ENCODE results near the gene FXYD6.

Gene FXYD6

DNA sequence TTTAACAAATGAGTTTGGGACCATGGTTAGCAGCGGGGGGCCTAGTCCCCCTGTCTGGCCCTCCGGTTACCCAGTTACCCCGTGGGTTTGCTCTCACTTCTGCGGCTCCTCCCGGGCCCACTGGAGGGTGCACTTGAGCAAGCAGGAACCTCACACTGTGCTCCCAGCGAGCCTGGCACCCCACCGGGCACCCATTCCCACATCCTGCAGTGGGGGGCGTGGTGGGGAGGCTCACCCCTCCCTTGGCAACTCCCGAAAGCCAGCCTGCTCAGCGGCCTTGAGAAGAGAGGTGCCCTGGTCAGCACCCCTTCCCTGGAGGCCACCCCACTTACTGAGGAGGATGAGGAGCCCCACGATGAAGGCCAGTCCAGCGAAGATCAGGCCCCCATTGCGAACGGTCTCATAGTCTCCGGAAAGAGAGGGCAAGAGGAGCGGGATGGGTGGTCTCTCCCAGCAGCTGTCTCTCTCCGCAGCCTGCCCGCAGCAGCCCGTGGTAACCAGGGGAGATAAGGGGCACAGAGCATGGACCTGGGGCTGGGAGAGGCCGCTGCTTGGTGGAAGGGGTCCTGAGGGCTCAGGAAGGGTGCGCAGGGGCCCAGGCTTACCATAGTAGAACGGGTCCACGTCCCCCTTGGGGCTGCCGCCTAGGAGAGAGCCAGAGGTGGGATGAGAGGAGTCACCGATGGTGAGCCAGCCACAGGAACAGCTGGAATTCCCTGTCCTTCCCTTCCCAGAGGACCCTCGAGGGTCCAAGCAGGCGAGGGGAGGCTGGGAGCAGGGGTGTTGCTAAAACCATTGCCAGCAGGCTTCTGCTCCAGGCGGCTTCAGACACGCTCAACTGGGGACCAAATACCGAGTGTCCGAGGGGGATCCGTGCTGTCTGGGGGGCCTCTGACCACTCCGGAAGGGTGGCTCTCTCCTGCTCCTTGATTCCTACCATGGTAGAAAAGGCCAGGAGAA, 54.1 kb downstream of the FXYD6 start:
- no peaks in the 10 kb centered on the region for H3K9me3 ChIP-seq (replicated peaks; ENCODE audit: low read length)
- no peak overlapping the region for H3K9ac ChIP-seq (ENCODE audit: low read depth, low read length)
- H3K4me2 ChIP-seq (ENCODE audit: low read length): no peak overlapping the region
- no peaks in the 10 kb centered on the region for H3K4me1 ChIP-seq (ENCODE audit: control insufficient read depth, insufficient read depth, low read length)
- no peak overlapping the region for H3K4me3 ChIP-seq (ENCODE audit: low read length)
- H3K36me3 ChIP-seq (ENCODE audit: insufficient read depth, low read length): no peaks in the 10 kb centered on the region
- H3K27me3 ChIP-seq (ENCODE audit: control insufficient read depth, insufficient read depth, low read length): peaks cover 17% of the 10 kb centered on the region

DNA sequence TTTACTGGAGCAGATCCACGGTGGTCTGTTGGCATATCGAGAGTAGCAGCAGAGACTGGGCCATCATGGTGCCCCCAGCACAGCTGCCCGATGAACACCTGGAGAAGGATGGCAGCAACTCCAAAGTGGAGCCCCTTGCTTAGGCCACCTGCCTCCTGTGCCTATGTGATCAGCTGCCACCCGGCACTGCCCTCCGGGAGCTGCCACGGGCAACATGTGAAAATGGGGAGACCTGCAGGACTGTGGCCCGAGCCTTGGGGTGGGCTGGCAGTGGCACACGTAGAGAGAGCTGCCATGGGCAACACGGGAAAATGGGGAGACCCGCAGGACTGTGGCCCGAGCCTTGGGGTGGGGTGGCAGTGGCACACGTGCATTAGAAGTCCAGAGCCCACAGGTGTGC, 55.0 kb downstream of the FXYD6 start:
- H3K4me3 ChIP-seq (ENCODE audit: low read length): no peak overlapping the region
- H3K4me1 ChIP-seq (ENCODE audit: control insufficient read depth, insufficient read depth, low read length): no peaks in the 10 kb centered on the region
- H3K9me3 ChIP-seq (replicated peaks; ENCODE audit: low read length): no peaks in the 10 kb centered on the region

DNA sequence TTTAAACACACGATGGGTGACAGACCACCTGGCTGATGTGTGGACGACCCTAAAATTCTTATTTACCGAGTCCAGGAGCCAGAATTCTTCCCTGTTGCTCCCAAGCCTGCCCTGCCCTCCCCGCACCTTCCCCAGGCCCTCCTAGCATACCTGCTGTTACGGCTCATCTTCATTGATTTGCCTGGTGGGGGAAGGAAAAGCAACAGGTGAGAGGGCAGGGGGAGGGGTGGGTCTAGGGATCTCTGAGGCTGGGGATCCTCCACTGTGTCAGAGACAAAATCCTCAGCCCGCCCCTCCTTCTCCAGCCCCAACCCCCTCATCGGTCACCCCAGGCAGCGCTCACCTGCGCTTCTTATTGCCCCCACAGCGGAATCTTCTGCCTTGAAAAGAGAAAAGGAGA, 55.9 kb downstream of the FXYD6 start:
- Histone ChIP-seq H3K9ac (ENCODE audit: low read depth, low read length) (no peak overlapping the region), H3K4me3 (ENCODE audit: low read length) (no peak overlapping the region), H3K4me1 (ENCODE audit: control insufficient read depth, insufficient read depth, low read length) (no peaks in the 10 kb centered on the region), H3K9me3 (replicated peaks; ENCODE audit: low read length) (no peaks in the 10 kb centered on the region), H3K36me3 (ENCODE audit: insufficient read depth, low read length) (no peaks in the 10 kb centered on the region), H3K27me3 (ENCODE audit: control insufficient read depth, insufficient read depth, low read length) (peaks cover 15% of the 10 kb centered on the region), H3K4me2 (ENCODE audit: low read length) (no peak overlapping the region)

More for the DNA sequence above, 55.0 kb downstream of the FXYD6 start:
- Histone ChIP-seq H3K4me2 (ENCODE audit: low read length) (no peak overlapping the region), H3K36me3 (ENCODE audit: insufficient read depth, low read length) (no peaks in the 10 kb centered on the region), H3K9ac (ENCODE audit: low read depth, low read length) (no peak overlapping the region), H3K27me3 (ENCODE audit: control insufficient read depth, insufficient read depth, low read length) (peaks cover 17% of the 10 kb centered on the region)

DNA sequence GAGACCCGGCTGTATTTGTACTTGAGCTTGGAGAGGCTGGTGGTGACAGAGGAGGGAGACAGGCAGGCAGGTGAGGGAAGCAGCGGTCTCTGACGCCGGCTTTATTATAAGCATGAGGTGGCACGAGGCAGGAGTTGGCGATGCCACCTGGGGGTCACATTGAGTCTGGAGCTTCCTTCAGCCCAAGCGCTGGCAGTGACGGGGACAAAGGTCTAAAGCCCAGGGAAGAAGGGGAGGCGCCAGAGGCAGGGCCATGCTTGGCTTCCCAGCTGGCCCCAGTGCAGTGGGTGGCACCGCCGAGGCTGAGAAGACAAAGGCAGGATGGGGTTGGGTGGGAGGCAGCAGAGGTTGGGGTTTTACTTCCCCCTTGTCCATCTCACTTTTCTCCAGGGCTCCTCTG, 56.4 kb downstream of the FXYD6 start:
- H3K36me3 ChIP-seq (ENCODE audit: insufficient read depth, low read length): no peaks in the 10 kb centered on the region
- no peak overlapping the region for H3K4me3 ChIP-seq (ENCODE audit: low read length)
- H3K4me2 ChIP-seq (ENCODE audit: low read length): no peak overlapping the region
- no peak overlapping the region for H3K9ac ChIP-seq (ENCODE audit: low read depth, low read length)
- H3K4me1 ChIP-seq (ENCODE audit: control insufficient read depth, insufficient read depth, low read length): no peaks in the 10 kb centered on the region
- no peaks in the 10 kb centered on the region for H3K9me3 ChIP-seq (replicated peaks; ENCODE audit: low read length)
- H3K27me3 ChIP-seq (ENCODE audit: control insufficient read depth, insufficient read depth, low read length): peaks cover 11% of the 10 kb centered on the region

DNA sequence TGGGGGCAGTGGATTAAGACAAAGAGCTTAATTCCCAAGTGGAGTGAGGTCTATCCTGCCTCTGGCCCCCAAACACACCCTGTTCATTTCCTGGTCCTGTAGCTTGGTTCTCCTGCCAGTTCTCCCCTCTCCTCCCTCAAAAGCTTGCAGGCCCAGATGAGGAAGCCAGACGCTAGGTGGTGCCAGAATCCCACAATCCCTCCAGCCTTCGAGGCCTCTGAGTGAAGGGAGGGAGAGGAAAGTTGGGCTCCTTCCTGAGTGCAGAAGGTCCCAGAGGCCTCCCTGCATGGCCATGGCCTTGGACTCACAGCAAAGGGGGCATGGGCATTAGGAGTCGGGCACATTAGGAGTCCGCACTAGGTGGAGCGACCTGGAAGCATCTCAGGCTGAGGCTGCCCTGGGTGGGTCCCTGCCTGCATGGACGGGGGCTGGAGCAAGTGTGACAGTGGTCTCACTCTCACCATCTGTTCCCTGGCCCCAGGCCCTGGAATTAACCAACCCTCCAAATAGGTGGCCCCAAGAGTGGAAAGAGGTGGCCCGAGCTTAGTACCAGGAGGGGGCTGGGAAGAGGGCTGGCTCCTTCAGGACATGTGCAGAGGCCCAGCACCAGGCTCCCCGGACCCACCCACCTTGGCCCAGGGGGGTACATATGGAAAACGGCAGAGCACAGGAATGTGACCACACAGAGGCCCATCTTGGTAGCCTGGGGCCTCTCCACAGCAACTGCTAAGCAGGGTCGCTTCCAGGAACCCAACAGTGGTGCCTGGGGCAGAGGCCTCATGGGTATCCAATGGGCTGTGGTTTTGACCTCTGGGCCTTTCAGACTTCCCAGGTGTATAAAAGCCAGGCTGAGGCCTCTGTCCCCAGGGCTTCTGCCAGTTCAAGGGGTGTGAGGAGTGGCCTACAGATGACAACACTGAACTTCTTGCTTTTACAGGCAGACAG, 57.1 kb downstream of the FXYD6 start:
- Histone ChIP-seq H3K36me3 (ENCODE audit: insufficient read depth, low read length) (no peaks in the 10 kb centered on the region), H3K4me3 (ENCODE audit: low read length) (no peak overlapping the region), H3K9ac (ENCODE audit: low read depth, low read length) (no peak overlapping the region), H3K4me2 (ENCODE audit: low read length) (no peak overlapping the region), H3K27me3 (ENCODE audit: control insufficient read depth, insufficient read depth, low read length) (peaks cover 4% of the 10 kb centered on the region), H3K4me1 (ENCODE audit: control insufficient read depth, insufficient read depth, low read length) (no peaks in the 10 kb centered on the region), H3K9me3 (replicated peaks; ENCODE audit: low read length) (no peaks in the 10 kb centered on the region)

DNA sequence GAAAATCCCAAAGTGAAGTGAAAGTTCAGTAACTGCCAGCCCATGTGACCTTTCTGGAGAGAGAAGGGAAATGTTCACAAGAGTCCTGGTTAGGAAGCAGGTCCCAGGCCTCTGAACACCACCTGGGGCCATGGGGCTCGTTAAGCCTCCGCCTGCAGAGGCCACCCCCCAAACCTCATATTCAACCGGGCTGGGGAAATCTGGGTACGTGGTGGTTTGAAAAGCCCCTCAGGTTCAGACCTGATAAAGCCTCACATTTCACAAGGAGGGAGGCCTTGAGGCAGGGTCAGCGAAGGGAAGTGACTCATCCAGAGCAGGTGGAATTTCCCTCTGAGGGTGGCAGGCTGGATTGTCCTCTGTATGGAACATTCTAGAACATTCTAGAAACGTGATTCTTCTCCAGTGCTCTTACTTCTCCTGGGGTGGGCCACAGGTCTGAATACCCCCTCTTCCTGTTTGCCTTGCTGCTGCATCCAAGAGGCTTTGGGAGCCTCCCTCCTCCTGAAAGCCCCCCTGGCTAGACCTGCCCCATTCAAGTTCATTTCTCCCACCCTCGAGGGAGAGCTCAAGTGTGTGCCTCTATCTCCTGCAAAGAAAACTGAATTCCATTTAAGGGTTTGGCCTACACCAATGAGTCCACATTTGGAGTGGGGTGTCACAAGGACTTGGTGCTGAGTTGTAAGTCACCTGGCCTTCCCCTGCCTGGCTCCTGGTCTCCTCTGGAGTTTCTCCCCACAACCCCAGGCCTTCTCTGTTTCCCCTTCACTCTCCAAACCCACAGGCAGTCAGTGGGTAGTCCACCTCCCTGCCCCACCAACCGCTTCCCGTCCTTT, 58.2 kb downstream of the FXYD6 start:
- no peak overlapping the region for H3K4me3 ChIP-seq (ENCODE audit: low read length)
- no peak overlapping the region for H3K4me2 ChIP-seq (ENCODE audit: low read length)
- no peaks in the 10 kb centered on the region for H3K4me1 ChIP-seq (ENCODE audit: control insufficient read depth, insufficient read depth, low read length)
- H3K36me3 ChIP-seq (ENCODE audit: insufficient read depth, low read length): no peaks in the 10 kb centered on the region
- H3K9ac ChIP-seq (ENCODE audit: low read depth, low read length): no peak overlapping the region
- no peaks in the 10 kb centered on the region for H3K27me3 ChIP-seq (ENCODE audit: control insufficient read depth, insufficient read depth, low read length)
- H3K9me3 ChIP-seq (replicated peaks; ENCODE audit: low read length): no peaks in the 10 kb centered on the region

DNA sequence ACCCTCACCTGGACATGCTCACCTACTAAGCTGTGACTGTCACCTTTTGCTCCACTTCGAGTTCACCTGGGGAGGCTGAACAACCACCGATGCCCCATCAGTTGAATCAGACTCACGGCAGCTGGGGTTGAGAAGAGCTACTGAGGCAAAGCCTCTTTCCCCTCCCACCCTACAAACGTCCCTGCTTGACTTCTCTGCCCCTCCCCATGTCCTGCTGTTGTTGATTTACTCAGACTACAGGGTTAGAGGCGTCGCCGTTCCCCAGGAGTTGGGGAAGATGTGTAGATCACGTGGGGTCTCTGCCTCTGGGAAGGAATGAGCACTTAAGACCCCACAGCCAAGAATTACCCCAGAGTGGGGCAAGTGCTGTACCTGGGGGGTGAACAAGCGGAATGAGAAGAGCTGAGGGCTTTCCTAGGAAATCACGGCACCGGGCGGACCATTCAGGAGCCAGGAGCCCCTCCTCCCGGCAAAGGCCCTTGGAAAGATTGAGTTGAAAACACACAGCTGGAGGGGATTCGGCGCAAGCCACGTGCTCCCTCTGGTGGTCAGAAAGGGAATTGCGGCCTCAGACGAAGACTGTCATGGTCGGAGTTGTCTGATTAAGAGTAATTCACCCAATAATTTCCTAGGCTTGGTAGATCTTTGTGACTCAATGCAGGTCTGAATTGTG, 59.0 kb downstream of the FXYD6 start:
- H3K4me3 ChIP-seq (ENCODE audit: low read length): no peak overlapping the region
- no peaks in the 10 kb centered on the region for H3K27me3 ChIP-seq (ENCODE audit: control insufficient read depth, insufficient read depth, low read length)
- no peaks in the 10 kb centered on the region for H3K4me1 ChIP-seq (ENCODE audit: control insufficient read depth, insufficient read depth, low read length)
- H3K4me2 ChIP-seq (ENCODE audit: low read length): no peak overlapping the region
- H3K9me3 ChIP-seq (replicated peaks; ENCODE audit: low read length): no peaks in the 10 kb centered on the region
- H3K9ac ChIP-seq (ENCODE audit: low read depth, low read length): no peak overlapping the region
- no peaks in the 10 kb centered on the region for H3K36me3 ChIP-seq (ENCODE audit: insufficient read depth, low read length)

DNA sequence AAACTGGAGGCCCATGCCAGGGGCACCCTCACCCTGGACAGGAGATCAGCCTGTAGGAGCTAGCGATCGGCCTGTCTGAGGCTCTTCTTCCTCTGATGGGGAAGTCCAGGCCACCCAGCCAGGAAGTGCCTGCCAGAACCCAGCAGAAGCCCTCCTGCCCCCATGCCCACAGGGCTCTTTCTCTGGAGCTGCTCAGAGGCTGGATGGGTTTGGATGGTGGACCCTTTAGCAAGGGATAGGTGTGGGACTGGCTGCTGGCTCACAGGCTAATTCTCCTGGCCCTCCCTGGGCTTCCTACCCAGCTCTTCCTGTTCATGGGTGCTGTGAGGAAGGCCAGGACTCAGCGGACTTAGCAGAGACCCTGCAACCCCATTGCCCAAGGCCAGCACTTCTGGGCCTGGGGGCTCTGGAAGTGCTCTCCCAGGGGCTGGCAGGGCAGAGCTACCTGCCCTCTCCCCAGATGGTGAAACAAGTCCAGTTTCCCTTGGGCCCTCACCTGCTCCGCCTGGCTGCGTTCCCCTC, 59.6 kb downstream of the FXYD6 start:
- H3K4me1 ChIP-seq (ENCODE audit: control insufficient read depth, insufficient read depth, low read length): no peaks in the 10 kb centered on the region
- no peaks in the 10 kb centered on the region for H3K36me3 ChIP-seq (ENCODE audit: insufficient read depth, low read length)
- no peaks in the 10 kb centered on the region for H3K27me3 ChIP-seq (ENCODE audit: control insufficient read depth, insufficient read depth, low read length)
- H3K4me3 ChIP-seq (ENCODE audit: low read length): no peak overlapping the region
- H3K4me2 ChIP-seq (ENCODE audit: low read length): no peak overlapping the region
- H3K9me3 ChIP-seq (replicated peaks; ENCODE audit: low read length): no peaks in the 10 kb centered on the region
- H3K9ac ChIP-seq (ENCODE audit: low read depth, low read length): no peak overlapping the region

DNA sequence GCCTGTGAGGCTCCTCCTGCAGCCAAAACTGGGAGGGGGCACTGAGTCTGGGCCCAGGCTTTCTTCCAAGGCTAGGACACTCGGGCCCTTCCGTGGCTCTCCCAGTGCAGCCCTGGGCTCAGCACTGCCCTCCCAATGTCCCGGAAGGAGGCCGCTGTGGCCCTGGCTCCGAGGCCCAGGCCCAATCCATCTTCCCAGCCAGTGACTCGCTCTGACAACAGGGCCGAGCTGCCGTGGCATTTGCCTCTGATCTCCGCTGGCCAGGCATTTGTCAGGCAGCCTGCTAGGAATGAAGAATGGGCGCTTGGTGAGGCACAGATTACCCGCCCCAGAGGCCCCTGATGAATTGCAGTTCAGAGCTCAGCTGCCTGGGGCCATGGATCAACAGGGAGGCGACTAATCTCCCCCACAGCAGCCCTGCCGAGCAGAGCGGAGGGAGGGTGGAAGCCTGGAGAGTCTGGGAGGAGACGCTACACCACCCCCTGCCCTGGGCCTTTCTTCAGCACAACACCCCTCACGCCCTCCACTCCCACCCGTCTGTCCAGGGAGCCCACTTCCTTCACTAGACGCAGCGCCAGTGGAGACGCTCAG, 60.2 kb downstream of the FXYD6 start:
- Histone ChIP-seq H3K4me1 (ENCODE audit: control insufficient read depth, insufficient read depth, low read length) (no peaks in the 10 kb centered on the region), H3K9ac (ENCODE audit: low read depth, low read length) (no peak overlapping the region), H3K4me2 (ENCODE audit: low read length) (no peak overlapping the region), H3K36me3 (ENCODE audit: insufficient read depth, low read length) (no peaks in the 10 kb centered on the region), H3K27me3 (ENCODE audit: control insufficient read depth, insufficient read depth, low read length) (no peaks in the 10 kb centered on the region), H3K9me3 (replicated peaks; ENCODE audit: low read length) (no peaks in the 10 kb centered on the region), H3K4me3 (ENCODE audit: low read length) (no peak overlapping the region)

DNA sequence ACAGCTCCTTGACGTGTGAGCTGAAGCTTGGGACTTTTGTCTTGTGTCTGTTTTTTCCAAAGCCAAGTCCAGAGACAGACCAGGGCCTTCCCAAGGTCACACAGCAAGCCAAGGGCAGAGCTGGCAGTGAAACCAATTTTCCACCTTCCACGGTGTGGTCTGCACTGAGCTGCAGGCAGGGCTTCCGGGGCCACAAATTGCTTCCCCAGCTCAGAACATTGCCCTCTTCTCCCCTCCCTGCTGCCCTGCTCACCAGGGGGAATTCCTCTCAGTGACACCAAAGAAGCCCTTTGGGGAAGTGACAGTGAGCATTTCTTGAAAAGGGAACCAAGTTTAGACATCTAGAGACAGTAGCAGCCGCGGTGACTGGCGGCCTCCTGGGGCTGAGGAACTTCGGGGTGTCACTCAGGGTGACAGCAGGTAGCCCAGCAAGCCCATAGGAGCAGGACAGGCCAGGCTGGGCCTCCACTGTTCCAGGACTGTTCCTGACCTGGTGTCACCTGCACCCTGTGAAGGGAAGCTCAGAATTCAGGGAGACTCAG, 61.1 kb downstream of the FXYD6 start:
- H3K9me3 ChIP-seq (replicated peaks; ENCODE audit: low read length): no peaks in the 10 kb centered on the region
- H3K4me1 ChIP-seq (ENCODE audit: control insufficient read depth, insufficient read depth, low read length): no peaks in the 10 kb centered on the region
- H3K9ac ChIP-seq (ENCODE audit: low read depth, low read length): no peak overlapping the region
- H3K27me3 ChIP-seq (ENCODE audit: control insufficient read depth, insufficient read depth, low read length): no peaks in the 10 kb centered on the region
- no peak overlapping the region for H3K4me2 ChIP-seq (ENCODE audit: low read length)
- H3K4me3 ChIP-seq (ENCODE audit: low read length): no peak overlapping the region
- H3K36me3 ChIP-seq (ENCODE audit: insufficient read depth, low read length): no peaks in the 10 kb centered on the region
